K562 (cell line): ENCODE measurements around the gene LMO7. TPM values are rescaled to one million over a fixed set of nuclear protein-coding genes. Genes with fewer than 3 reads are reported as not detected.

Experiments
- ATAC-seq: fragments of 200-7000 bp; cut with Tn5 transposase; 3 replicates; pipeline ENCODE4 v1.9.1; 2020; ENCODE audit warnings: moderate library complexity
- BruUV-seq: library from RNA; stranded (reverse); fragments of 400-500 nt; replicated peaks from 2 replicates; lab custom pipeline; 2021; lab: Mats Ljungman, UMichigan
- CTCF ChIA-PET: fragments of 300-600 bp; formaldehyde crosslinking; extraction: SDS; loops from one replicate; lab custom pipeline; 2021; ENCODE audit warnings: low intra/inter-chr PET ratio; lab: Yijun Ruan, JAX
- POLR2A ChIA-PET: fragments of 300-600, 350-650 bp; sonication (Branson Sonifier 250); formaldehyde crosslinking; extraction: SDS; loops from one replicate; lab custom pipeline; 2021; ENCODE audit warnings: antibody characterized with exemption, inconsistent platforms; lab: Yijun Ruan, JAX
- DNase-seq, 4 experiments: peaks; one replicate each; pipeline versions ENCODE4 v3.0.0 to v3.0.0-alpha.2; 2011 to 2018; ENCODE audit warnings: low spot score in 3 of 4, mixed read lengths in 3 of 4; ENCODE audit errors: extremely low read depth in 1 of 4
- FAIRE-seq: peaks from 2 replicates; lab custom pipeline; 2011; peaks lifted over from hg19 to GRCh38; lab: Jason Lieb, UNC
- H2AFZ ChIP-seq: 2 replicates; pipeline ENCODE4 v1.6.0; 2011; ENCODE audit warnings: low read depth, low read length, control low read depth, inconsistent platforms
- H3K27ac ChIP-seq: fragments of 200-600 bp; 3 replicates; pipeline ENCODE4 v1.8.0; 2011; ENCODE audit warnings: low read depth, mild to moderate bottlenecking, control low read depth, inconsistent platforms, low read length, moderate library complexity, mixed read lengths; ENCODE audit errors: extremely low read depth
- H3K27me3 ChIP-seq, 2 experiments: fragments of 300-600 bp in 1 of 2; 2 replicates in 1 of 2; 3 replicates in 1 of 2; pipeline versions ENCODE4 v1.6.0 to v1.8.0; 2011; ENCODE audit warnings: inconsistent platforms in 2 of 2, low read length in 2 of 2, mild to moderate bottlenecking in 1 of 2, mixed read lengths in 1 of 2, moderate library complexity in 1 of 2; ENCODE audit not compliant: control insufficient read depth in 2 of 2, insufficient read depth in 2 of 2
- H3K36me3 ChIP-seq: fragments of 300-600 bp; 3 replicates; pipeline ENCODE4 v1.8.0; 2011; ENCODE audit warnings: mild to moderate bottlenecking, low read length, inconsistent platforms; ENCODE audit not compliant: control insufficient read depth, insufficient read depth
- H3K4me1 ChIP-seq, 2 experiments: fragments of 200-600 bp in 1 of 2; replicated peaks in 1 of 2; 2 replicates in 1 of 2; 3 replicates in 1 of 2; pipeline versions ENCODE4 v1.5.1 to v1.8.0; 2011; ENCODE audit warnings: inconsistent platforms in 2 of 2, low read length in 2 of 2, mild to moderate bottlenecking in 1 of 2, mixed read lengths in 1 of 2, moderate library complexity in 1 of 2; ENCODE audit not compliant: control insufficient read depth in 2 of 2, insufficient read depth in 2 of 2
- H3K4me2 ChIP-seq: 2 replicates; pipeline ENCODE4 v1.6.1; 2011; ENCODE audit warnings: low read length, control low read depth, inconsistent platforms, mixed read lengths; ENCODE audit not compliant: insufficient read depth
- H3K4me3 ChIP-seq: fragments of 200-600 bp; sonication (generic), shearing (Covaris generic); 2 replicates; pipeline ENCODE4 v1.5.1; 2016; ENCODE audit warnings: control low read depth, inconsistent platforms
- H3K79me2 ChIP-seq: fragments of 200-600 bp; 3 replicates; pipeline ENCODE4 v1.8.0; 2011; ENCODE audit warnings: low read length, inconsistent platforms; ENCODE audit not compliant: control insufficient read depth, insufficient read depth
- H3K9ac ChIP-seq, 2 experiments: 2 replicates each; pipeline versions ENCODE4 v1.6.0 to v1.6.1; 2011; ENCODE audit warnings: low read depth in 2 of 2, low read length in 2 of 2, control low read depth in 1 of 2, inconsistent platforms in 1 of 2, mild to moderate bottlenecking in 1 of 2, mixed read lengths in 1 of 2; ENCODE audit not compliant: insufficient read depth in 1 of 2
- H3K9me1 ChIP-seq: one replicate; pipeline ENCODE4 v1.6.0; 2011; ENCODE audit warnings: inconsistent platforms, mild to moderate bottlenecking, low read length, moderate library complexity; ENCODE audit not compliant: control insufficient read depth, insufficient read depth
- H3K9me3 ChIP-seq: replicated peaks from 2 replicates; pipeline ENCODE4 v1.5.1; 2011; ENCODE audit warnings: low read depth, low read length, inconsistent platforms; ENCODE audit not compliant: control insufficient read depth, insufficient read depth
- H4K20me1 ChIP-seq: replicated peaks from 2 replicates; pipeline ENCODE4 v1.6.1; 2011; ENCODE audit warnings: low read length, inconsistent platforms, mixed read lengths; ENCODE audit not compliant: control insufficient read depth, insufficient read depth
- KLF10 ChIP-seq: fragments of 250-450 bp; sonication (Bioruptor Pico); IDR thresholded peaks from 2 replicates; pipeline ENCODE4 v1.6.1; 2021; ENCODE audit warnings: matching md5 sums
- PRMT5 ChIP-seq: sonication (generic); formaldehyde crosslinking; IDR thresholded peaks from 2 replicates; pipeline ENCODE4 v1.5.0; 2020; ENCODE audit warnings: missing genetic modification reagents
- STAT6 ChIP-seq: sonication (generic); formaldehyde crosslinking; IDR thresholded peaks from 2 replicates; pipeline ENCODE4 v1.8.1; 2023; ENCODE audit warnings: mild to moderate bottlenecking, missing genetic modification reagents
- VEZF1 ChIP-seq: fragments of 200-800 bp; sonication (Bioruptor generic); IDR thresholded peaks from 2 replicates; pipeline ENCODE4 v1.6.1; 2017; ENCODE audit warnings: missing genetic modification characterization, missing compliant biosample characterization
- ZNF561 ChIP-seq: fragments of 450-650 bp; formaldehyde crosslinking; conservative IDR thresholded peaks from 2 replicates; pipeline ENCODE4 v1.4.0; 2020; ENCODE audit warnings: mild to moderate bottlenecking, moderate library complexity
- WGBS: fragments of 100-300 bp; shearing (Covaris generic); methylation state at CpG from one replicate; pipeline ENCODE4 v1.1.6; 2016; ENCODE audit warnings: low coverage, mixed read lengths; ENCODE audit not compliant: insufficient coverage; ENCODE audit errors: missing lambda C conversion rate; 5-methylcytosine and 5-hydroxymethylcytosine counted together
- in situ Hi-C: fragments of 300-500 bp; cut with MboI; formaldehyde crosslinking; loops from 4 replicates; pipeline ENCODE4 v1.15.0; 2018; ENCODE audit warnings: inconsistent platforms, mixed read lengths
- intact Hi-C: fragments of 100-400 bp; cut with micrococcal nuclease; formaldehyde crosslinking; loops from 2 replicates; pipeline ENCODE4 v1.14.2; 2022
- polyA plus RNA-seq, 8 experiments: library from polyadenylated mRNA; depleted of rRNA in 4 of 8; stranded (reverse) in 5 of 8; unstranded in 3 of 8; fragments of >200 nt; fragmentation: Nextera tagmentation in 2 of 8; fragmentation: Illumina TruSeq in 1 of 8; extraction: Ambion mirVana in 2 of 8; extraction: Trizol in 1 of 8; gene quantifications; 2 replicates each; pipeline versions ENCODE4 v1.2.1 to v1.2.3, GENCODE V29; 2011 to 2014; ENCODE audit warnings: inconsistent platforms in 1 of 8, missing spikeins in 1 of 8
- total RNA-seq, 7 experiments: library from RNA; depleted of rRNA in 6 of 7; stranded (reverse); fragments of >200 nt in 6 of 7; fragmentation: Illumina TruSeq in 2 of 7; extraction: Trizol in 2 of 7; gene quantifications; 2 replicates each; pipeline versions ENCODE4 v1.2.1 to v1.2.3, GENCODE V29; 2011 to 2021; ENCODE audit warnings: low replicate concordance in 1 of 7

The LMO7 gene
- total and polyA plus RNA-seq, 9 of the 15 experiments (the other 6 are each of a cell fraction or from before 2014, with no cell fraction given), result 0.42 to 4.3 (median 1.7) TPM

GRCh38 chr13:75633285-75633684 is 2.8 kb upstream of the LMO7 start (continued):
- TF ChIP-seq KLF10 (CRISPR knock-in tag), result no peak
- TF ChIP-seq ZNF561 (CRISPR knock-in tag), result no peak

DNA sequence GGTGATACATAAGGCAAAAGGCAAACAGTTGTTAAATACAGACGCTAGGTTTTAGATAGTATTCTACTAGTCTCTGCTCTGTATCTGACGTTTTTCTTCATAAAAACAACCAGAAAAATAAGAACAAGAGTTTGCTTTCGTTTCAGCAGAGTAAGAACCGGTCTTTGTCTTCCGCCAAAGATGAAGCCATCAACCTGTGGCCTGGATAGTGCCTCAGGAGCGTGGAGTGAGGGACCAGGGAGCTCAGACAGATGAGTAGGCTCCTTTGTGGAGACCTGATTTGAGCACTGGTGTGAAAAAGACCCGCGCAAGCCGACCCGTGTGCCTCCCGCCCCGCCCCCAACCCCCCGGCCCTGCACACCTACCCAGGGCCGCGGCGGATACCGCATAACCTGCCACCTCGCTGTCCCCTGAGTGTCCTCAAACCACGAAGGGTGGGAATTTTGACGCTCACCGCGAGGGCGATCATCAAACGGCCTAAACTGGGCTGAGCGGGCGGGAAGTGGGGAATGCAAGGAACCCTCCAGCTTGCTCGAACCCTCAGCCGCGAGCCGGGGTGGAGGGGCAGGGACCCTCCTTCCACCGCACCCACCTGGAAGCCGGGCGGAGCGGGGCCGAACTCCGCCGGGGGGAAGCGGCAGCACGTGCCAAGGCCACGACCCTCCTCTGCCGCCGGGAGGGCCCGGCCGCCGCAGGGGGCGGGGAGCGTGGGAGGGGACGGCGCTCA is 866 bp upstream of the LMO7 start:
- POLR2A ChIA-PET, result no interaction called here
- ATAC-seq, result no peak
- H3K4me2 ChIP-seq, result no peak overlapping the region
- BruUV-seq, result no TSS peak
- intact Hi-C loops, result no loop called here
- no peaks in the 10 kb centered on the region for H3K36me3 ChIP-seq
- no peak overlapping the region for H3K9ac ChIP-seq
- no peaks in the 10 kb centered on the region for H3K9me1 ChIP-seq
- H3K4me1 ChIP-seq, result peaks cover 0 to 15% of the 10 kb centered on the region in 2 experiments; a peak in 2 of 5 replicates
- WGBS, result 67% methylated on average over 16 of the region's 49 CpGs
- CTCF ChIA-PET, result no interaction called here
- no peaks in the 10 kb centered on the region for H4K20me1 ChIP-seq
- in situ Hi-C loops, result no loop called here
- TF ChIP-seq VEZF1 (CRISPR knock-in tag) (no peak), STAT6 (CRISPR knock-in tag) (no peak), PRMT5 (CRISPR knock-in tag) (no peak)
- TF ChIP-seq, all 486 proteins: peak for 0
- Histone ChIP-seq H3K27me3 (no peaks in the 10 kb centered on the region), H3K79me2 (no peaks in the 10 kb centered on the region), H2AFZ (no peak overlapping the region), H3K4me3 (peak overlapping the region; percentile 34; the same call in 1 of the 2 replicates), H3K9me3 (no peaks in the 10 kb centered on the region), H3K27ac (no peak overlapping the region)
- FAIRE-seq, result no peak
- peak in 2 of 4 experiments; percentile 11 for DNase-seq
